ENCODE data around the gene GPR37.

The GPR37 gene

GRCh38 chr7:124724079-124724478, 41.5 kb downstream of the GPR37 start:
- no peak for DNase-seq (ENCODE audit: low spot score)

- no peak for DNase-seq (ENCODE audit: low spot score)
Observed at GRCh38 chr7:124723012-124723411, 42.6 kb downstream of the GPR37 start.

GRCh38 chr7:124722292-124722691, 43.3 kb downstream of the GPR37 start:
- DNase-seq (ENCODE audit: low spot score), result no peak

GRCh38 chr7:124720195-124720594, 45.4 kb downstream of the GPR37 start:
- no peak for DNase-seq (ENCODE audit: low spot score)

GRCh38 chr7:124718032-124718766, 47.4 kb downstream of the GPR37 start:
- no peak for DNase-seq (ENCODE audit: low spot score)

GRCh38 chr7:124716894-124717293, 48.7 kb downstream of the GPR37 start:
- no peak for DNase-seq (ENCODE audit: low spot score)

GRCh38 chr7:124713086-124713485, 52.5 kb downstream of the GPR37 start:
- DNase-seq (ENCODE audit: low spot score), result no peak

- no peak for DNase-seq (ENCODE audit: low spot score)
Observed at GRCh38 chr7:124712017-124712416, 53.6 kb downstream of the GPR37 start.

- DNase-seq (ENCODE audit: low spot score), result no peak
Observed at GRCh38 chr7:124702385-124702784, 63.2 kb downstream of the GPR37 start.

- DNase-seq (ENCODE audit: low spot score), result no peak
Observed at GRCh38 chr7:124701955-124702354, 63.6 kb downstream of the GPR37 start.

GRCh38 chr7:124700655-124701054, 64.9 kb downstream of the GPR37 start:
- no peak for DNase-seq (ENCODE audit: low spot score)

- no peak for DNase-seq (ENCODE audit: low spot score)
Observed at GRCh38 chr7:124698964-124699363, 66.6 kb downstream of the GPR37 start.

GRCh38 chr7:124697746-124698145, 67.8 kb downstream of the GPR37 start:
- no peak for DNase-seq (ENCODE audit: low spot score)
